SK-N-SH (cell line): ENCODE data around the gene PPP5C.

Experiments used
- EZH2phosphoT487 ChIP-seq: fragments of 200-600 bp; sonication (generic); IDR thresholded peaks from 2 replicates; pipeline ENCODE4 v1.6.1; 2017; ENCODE audit warnings: low read depth, mixed run types, mild to moderate bottlenecking, antibody characterized with exemption, moderate library complexity, borderline replicate concordance
- JUND ChIP-seq: IDR thresholded peaks from 2 replicates; pipeline ENCODE4 v1.4.0; 2012
- POLR2AphosphoS5 ChIP-seq: IDR thresholded peaks from 2 replicates; pipeline ENCODE4 v1.6.1; 2012; ENCODE audit warnings: low read depth, low read length
- RAD21 ChIP-seq: IDR thresholded peaks from 2 replicates; pipeline ENCODE4 v1.6.1; 2012; ENCODE audit warnings: mild to moderate bottlenecking, low read length
- RCOR1 ChIP-seq: fragments of 150-350 bp; IDR thresholded peaks from 2 replicates; pipeline ENCODE4 v1.6.1; 2017; ENCODE audit warnings: antibody characterized with exemption, low read length
- TEAD4 ChIP-seq: IDR thresholded peaks from 2 replicates; pipeline ENCODE4 v1.4.0; 2012; ENCODE audit warnings: mild to moderate bottlenecking, borderline replicate concordance; ENCODE audit not compliant: insufficient read depth
- TF ChIP-seq, protein P1 (sequence below): fragments of 200-600 bp; sonication (generic); IDR thresholded peaks from 2 replicates; pipeline ENCODE4 v1.6.1; 2017; ENCODE audit warnings: antibody characterized with exemption, mild to moderate bottlenecking, moderate library complexity
- TF ChIP-seq, protein P2 (sequence below): IDR thresholded peaks from 2 replicates; pipeline ENCODE4 v1.4.0; 2012; ENCODE audit warnings: low read depth
- TF ChIP-seq, protein P3 (sequence below): IDR thresholded peaks from 2 replicates; pipeline ENCODE4 v1.4.0; 2012; ENCODE audit warnings: low read depth, borderline replicate concordance
- TF ChIP-seq, protein P4 (sequence below): fragments of 150-350 bp; IDR thresholded peaks from 2 replicates; pipeline ENCODE4 v1.6.1; 2017; ENCODE audit warnings: antibody characterized with exemption, low read length, low read depth, borderline replicate concordance
- TF ChIP-seq, protein P5 (sequence below): IDR thresholded peaks from 2 replicates; pipeline ENCODE4; 2012

DNA sequence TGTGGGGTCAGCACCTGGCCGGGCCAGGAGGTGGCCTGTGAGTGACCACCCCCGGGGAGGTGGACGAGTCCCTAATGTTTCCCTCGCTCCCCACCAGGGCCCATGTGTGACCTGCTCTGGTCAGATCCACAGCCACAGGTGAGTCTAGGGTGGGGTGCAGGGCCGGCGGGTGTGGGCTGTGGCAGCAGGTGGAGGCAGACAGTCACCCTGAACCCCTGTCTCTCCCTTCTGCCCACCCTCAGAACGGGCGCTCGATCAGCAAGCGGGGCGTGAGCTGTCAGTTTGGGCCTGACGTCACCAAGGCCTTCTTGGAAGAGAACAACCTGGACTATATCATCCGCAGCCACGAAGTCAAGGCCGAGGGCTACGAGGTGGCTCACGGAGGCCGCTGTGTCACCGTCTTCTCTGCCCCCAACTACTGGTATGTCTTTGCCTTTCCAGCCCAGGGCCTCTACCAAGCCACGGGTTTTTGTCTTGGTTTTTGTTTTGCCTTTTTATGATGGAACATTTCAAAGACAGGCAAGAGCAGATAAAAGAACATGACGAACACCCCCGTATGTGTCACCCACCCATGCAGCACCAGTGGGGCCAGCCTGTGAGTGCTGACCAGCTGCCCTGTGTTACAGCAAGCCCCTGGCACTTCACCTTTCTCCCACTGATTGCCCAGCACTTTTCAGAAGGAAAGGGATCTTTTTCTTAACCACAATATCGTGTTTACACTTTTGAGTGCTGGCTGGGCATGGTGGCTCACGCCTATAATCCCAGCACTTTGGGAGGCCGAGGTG, 41.6 kb downstream of the PPP5C start:
- TF ChIP-seq, protein P1, sequence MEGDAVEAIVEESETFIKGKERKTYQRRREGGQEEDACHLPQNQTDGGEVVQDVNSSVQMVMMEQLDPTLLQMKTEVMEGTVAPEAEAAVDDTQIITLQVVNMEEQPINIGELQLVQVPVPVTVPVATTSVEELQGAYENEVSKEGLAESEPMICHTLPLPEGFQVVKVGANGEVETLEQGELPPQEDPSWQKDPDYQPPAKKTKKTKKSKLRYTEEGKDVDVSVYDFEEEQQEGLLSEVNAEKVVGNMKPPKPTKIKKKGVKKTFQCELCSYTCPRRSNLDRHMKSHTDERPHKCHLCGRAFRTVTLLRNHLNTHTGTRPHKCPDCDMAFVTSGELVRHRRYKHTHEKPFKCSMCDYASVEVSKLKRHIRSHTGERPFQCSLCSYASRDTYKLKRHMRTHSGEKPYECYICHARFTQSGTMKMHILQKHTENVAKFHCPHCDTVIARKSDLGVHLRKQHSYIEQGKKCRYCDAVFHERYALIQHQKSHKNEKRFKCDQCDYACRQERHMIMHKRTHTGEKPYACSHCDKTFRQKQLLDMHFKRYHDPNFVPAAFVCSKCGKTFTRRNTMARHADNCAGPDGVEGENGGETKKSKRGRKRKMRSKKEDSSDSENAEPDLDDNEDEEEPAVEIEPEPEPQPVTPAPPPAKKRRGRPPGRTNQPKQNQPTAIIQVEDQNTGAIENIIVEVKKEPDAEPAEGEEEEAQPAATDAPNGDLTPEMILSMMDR = no peak
- TF ChIP-seq JUND (no peak), EZH2phosphoT487 (no peak), RAD21 (no peak), POLR2AphosphoS5 (no peak), TEAD4 (no peak), RCOR1 (no peak)
- TF ChIP-seq, protein P2, sequence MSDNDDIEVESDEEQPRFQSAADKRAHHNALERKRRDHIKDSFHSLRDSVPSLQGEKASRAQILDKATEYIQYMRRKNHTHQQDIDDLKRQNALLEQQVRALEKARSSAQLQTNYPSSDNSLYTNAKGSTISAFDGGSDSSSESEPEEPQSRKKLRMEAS = no peak
- TF ChIP-seq, protein P3, sequence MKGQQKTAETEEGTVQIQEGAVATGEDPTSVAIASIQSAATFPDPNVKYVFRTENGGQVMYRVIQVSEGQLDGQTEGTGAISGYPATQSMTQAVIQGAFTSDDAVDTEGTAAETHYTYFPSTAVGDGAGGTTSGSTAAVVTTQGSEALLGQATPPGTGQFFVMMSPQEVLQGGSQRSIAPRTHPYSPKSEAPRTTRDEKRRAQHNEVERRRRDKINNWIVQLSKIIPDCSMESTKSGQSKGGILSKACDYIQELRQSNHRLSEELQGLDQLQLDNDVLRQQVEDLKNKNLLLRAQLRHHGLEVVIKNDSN = no peak
- TF ChIP-seq, protein P4, sequence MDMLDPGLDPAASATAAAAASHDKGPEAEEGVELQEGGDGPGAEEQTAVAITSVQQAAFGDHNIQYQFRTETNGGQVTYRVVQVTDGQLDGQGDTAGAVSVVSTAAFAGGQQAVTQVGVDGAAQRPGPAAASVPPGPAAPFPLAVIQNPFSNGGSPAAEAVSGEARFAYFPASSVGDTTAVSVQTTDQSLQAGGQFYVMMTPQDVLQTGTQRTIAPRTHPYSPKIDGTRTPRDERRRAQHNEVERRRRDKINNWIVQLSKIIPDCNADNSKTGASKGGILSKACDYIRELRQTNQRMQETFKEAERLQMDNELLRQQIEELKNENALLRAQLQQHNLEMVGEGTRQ = no peak
- TF ChIP-seq, protein P5, sequence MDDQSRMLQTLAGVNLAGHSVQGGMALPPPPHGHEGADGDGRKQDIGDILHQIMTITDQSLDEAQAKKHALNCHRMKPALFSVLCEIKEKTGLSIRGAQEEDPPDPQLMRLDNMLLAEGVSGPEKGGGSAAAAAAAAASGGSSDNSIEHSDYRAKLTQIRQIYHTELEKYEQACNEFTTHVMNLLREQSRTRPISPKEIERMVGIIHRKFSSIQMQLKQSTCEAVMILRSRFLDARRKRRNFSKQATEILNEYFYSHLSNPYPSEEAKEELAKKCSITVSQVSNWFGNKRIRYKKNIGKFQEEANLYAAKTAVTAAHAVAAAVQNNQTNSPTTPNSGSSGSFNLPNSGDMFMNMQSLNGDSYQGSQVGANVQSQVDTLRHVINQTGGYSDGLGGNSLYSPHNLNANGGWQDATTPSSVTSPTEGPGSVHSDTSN = no peak
